22Rv1 (cell line): ENCODE measurements around the gene THSD4.

Experiments used
- CTCF ChIP-seq: fragments of 450-650 bp; IDR thresholded peaks from 2 replicates; pipeline ENCODE4 v1.5.1; 2017; ENCODE audit warnings: mild to moderate bottlenecking
- ZFX ChIP-seq: fragments of 450-650 bp; IDR thresholded peaks from 2 replicates; pipeline ENCODE4 v1.6.1; 2017; ENCODE audit warnings: antibody characterized with exemption, borderline replicate concordance

DNA sequence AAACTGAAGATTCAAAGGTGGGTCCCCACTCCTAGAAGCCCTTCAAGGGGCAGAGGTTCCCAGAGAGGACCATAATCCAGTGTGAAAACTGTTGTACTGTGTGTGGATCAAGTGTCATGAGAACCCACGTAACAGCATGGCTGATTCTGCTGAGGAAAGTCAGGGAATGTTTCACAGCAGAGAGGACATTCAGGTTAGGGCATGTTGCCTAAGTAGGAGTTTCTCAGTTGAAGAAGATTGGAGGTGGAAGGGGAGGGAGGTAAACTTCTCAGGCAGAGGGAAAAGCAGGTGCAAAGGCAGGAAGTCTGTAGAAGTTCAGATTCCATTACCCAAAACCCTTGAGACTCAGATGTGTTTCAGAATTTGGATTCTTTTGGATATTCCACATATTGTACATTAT, 448.9 kb downstream of the THSD4 start:
- TF ChIP-seq CTCF: no peak
- TF ChIP-seq ZFX: no peak
